HepG2 (cell line): ENCODE data around the gene HOXA10. TPM values are rescaled to one million over a fixed set of nuclear protein-coding genes. Genes with fewer than 3 reads are reported as not detected.
A peak's percentile ranks its signal among the peaks of the same experiment; 100 is the strongest.

Source experiments
- ATAC-seq: fragments of 200-7000 bp; cut with Tn5 transposase; 3 replicates; pipeline ENCODE4 v1.9.1; 2020; ENCODE audit warnings: mild to moderate bottlenecking, moderate library complexity
- BruUV-seq: library from RNA; stranded (reverse); fragments of 400-500 nt; replicated peaks from 2 replicates; lab custom pipeline; 2021; lab: Mats Ljungman, UMichigan
- CTCF ChIA-PET: fragments of 300-600 bp; formaldehyde crosslinking; extraction: SDS; loops from one replicate; lab custom pipeline; 2021; ENCODE audit warnings: low total read pairs, inconsistent platforms, low intra/inter-chr PET ratio; lab: Yijun Ruan, JAX
- POLR2A ChIA-PET: fragments of 350-600 bp; sonication (Branson Sonifier 250); formaldehyde crosslinking; loops from one replicate; lab custom pipeline; 2020; ENCODE audit warnings: antibody characterized with exemption, inconsistent platforms; lab: Yijun Ruan, JAX
- DNase-seq: peaks from one replicate; pipeline ENCODE4 v3.0.0-alpha.2; 2015; ENCODE audit warnings: low spot score
- FAIRE-seq: peaks from 3 replicates; lab custom pipeline; 2011; peaks lifted over from hg19 to GRCh38; lab: Jason Lieb, UNC
- H2AFZ ChIP-seq: one replicate; pipeline ENCODE4 v1.6.1; 2011; ENCODE audit warnings: low read length, inconsistent platforms
- H3K27ac ChIP-seq: fragments of 300-600 bp; 3 replicates; pipeline ENCODE4 v1.8.0; 2011; ENCODE audit warnings: mixed run types, mild to moderate bottlenecking, mixed read lengths, low read length, inconsistent platforms; ENCODE audit not compliant: insufficient read depth; ENCODE audit errors: extremely low read length
- H3K27me3 ChIP-seq, 2 experiments: fragments of 200-600 bp in 1 of 2; 2 replicates in 1 of 2; 3 replicates in 1 of 2; pipeline versions ENCODE4 v1.6.0 to v1.8.0; 2011; ENCODE audit warnings: low read length in 2 of 2, mild to moderate bottlenecking in 2 of 2, moderate library complexity in 2 of 2, inconsistent platforms in 1 of 2; ENCODE audit not compliant: insufficient read depth in 2 of 2, control insufficient read depth in 1 of 2
- H3K36me3 ChIP-seq, 2 experiments: fragments of 200-600 bp in 1 of 2; replicated peaks in 1 of 2; 2 replicates in 1 of 2; 3 replicates in 1 of 2; pipeline versions ENCODE4 v1.5.1 to v1.8.0; 2011; ENCODE audit warnings: low read length in 2 of 2, inconsistent platforms in 1 of 2; ENCODE audit not compliant: insufficient read depth in 2 of 2, control insufficient read depth in 1 of 2
- H3K4me1 ChIP-seq: 2 replicates; pipeline ENCODE4 v1.5.1; 2012; ENCODE audit warnings: low read length, inconsistent platforms; ENCODE audit not compliant: insufficient read depth
- H3K4me2 ChIP-seq: 2 replicates; pipeline ENCODE4 v1.6.0; 2011; ENCODE audit warnings: low read depth, low read length, inconsistent platforms
- H3K4me3 ChIP-seq, 3 experiments: fragments of 200-600 bp in 1 of 3; sonication (generic), shearing (Covaris generic) in 1 of 3; replicated peaks in 1 of 3; 2 replicates each; pipeline ENCODE4 v1.5.1; 2011 to 2016; ENCODE audit warnings: low read length in 3 of 3, inconsistent platforms in 2 of 3, low read depth in 2 of 3, mild to moderate bottlenecking in 2 of 3, control low read depth in 1 of 3, mixed read lengths in 1 of 3; ENCODE audit not compliant: insufficient read depth in 1 of 3
- H3K79me2 ChIP-seq: one replicate; pipeline ENCODE4 v1.6.1; 2011; ENCODE audit warnings: low read length, inconsistent platforms; ENCODE audit not compliant: insufficient read depth
- H3K9ac ChIP-seq: 2 replicates; pipeline ENCODE4 v1.6.0; 2011; ENCODE audit warnings: mild to moderate bottlenecking, low read depth, low read length, inconsistent platforms; ENCODE audit not compliant: insufficient read depth
- H3K9me3 ChIP-seq: 2 replicates; pipeline ENCODE4 v1.5.1; 2012; ENCODE audit warnings: mild to moderate bottlenecking, low read length
- H4K20me1 ChIP-seq: 2 replicates; pipeline ENCODE4 v1.6.0; 2011; ENCODE audit warnings: inconsistent platforms, mild to moderate bottlenecking, low read length, moderate library complexity; ENCODE audit not compliant: insufficient read depth
- ARNT ChIP-seq: fragments of 450-650 bp; IDR thresholded peaks from 2 replicates; pipeline ENCODE4 v1.6.1; 2017
- BCL6 ChIP-seq: IDR thresholded peaks from 2 replicates; pipeline ENCODE4 v1.6.1; 2016; ENCODE audit warnings: missing genetic modification reagents, missing compliant biosample characterization
- CEBPB ChIP-seq: IDR thresholded peaks from 2 replicates; pipeline ENCODE4 v1.6.1; 2011; ENCODE audit warnings: low read depth, low read length, improper control_type of control experiment, borderline replicate concordance
- GATAD2A ChIP-seq: IDR thresholded peaks from 2 replicates; pipeline ENCODE4 v1.6.1; 2016
- MIXL1 ChIP-seq: IDR thresholded peaks from 2 replicates; pipeline ENCODE4 v1.6.1; 2016
- MNT ChIP-seq: fragments of 450-650 bp; IDR thresholded peaks from 2 replicates; pipeline ENCODE4 v1.6.1; 2016
- NFKBIZ ChIP-seq: IDR thresholded peaks from 2 replicates; pipeline ENCODE4 v1.6.1; 2018; ENCODE audit warnings: missing genetic modification reagents, missing compliant biosample characterization
- NPAS2 ChIP-seq: sonication (generic); formaldehyde crosslinking; IDR thresholded peaks from 2 replicates; pipeline ENCODE4 v1.8.0; 2022; ENCODE audit warnings: mild to moderate bottlenecking, missing genetic modification reagents, borderline replicate concordance
- NR3C1 ChIP-seq: sonication (generic); formaldehyde crosslinking; IDR thresholded peaks from 2 replicates; pipeline ENCODE4 v1.4.0; 2020; ENCODE audit warnings: missing genetic modification reagents
- RNF2 ChIP-seq: fragments of 450-650 bp; conservative IDR thresholded peaks from 2 replicates; pipeline ENCODE4 v1.6.1; 2016; ENCODE audit warnings: low read depth
- SMARCC2 ChIP-seq: fragments of 450-650 bp; IDR thresholded peaks from 2 replicates; pipeline ENCODE4 v1.6.1; 2017; ENCODE audit warnings: antibody characterized with exemption, mild to moderate bottlenecking
- STAG1 ChIP-seq: sonication (generic); formaldehyde crosslinking; IDR thresholded peaks from 2 replicates; pipeline ENCODE4 v1.4.0; 2020; ENCODE audit warnings: missing genetic modification reagents
- TRIM24 ChIP-seq: sonication (generic); formaldehyde crosslinking; IDR thresholded peaks from 2 replicates; pipeline ENCODE4 v1.8.0; 2022; ENCODE audit warnings: mild to moderate bottlenecking, missing genetic modification reagents
- ZBTB21 ChIP-seq: sonication (generic); formaldehyde crosslinking; IDR thresholded peaks from 2 replicates; pipeline ENCODE4 v1.4.0; 2020; ENCODE audit warnings: missing genetic modification reagents
- ZBTB42 ChIP-seq: sonication (generic); formaldehyde crosslinking; IDR thresholded peaks from 2 replicates; pipeline ENCODE4 v1.5.0; 2020; ENCODE audit warnings: mild to moderate bottlenecking, missing genetic modification reagents
- ZBTB8A ChIP-seq: sonication (generic); formaldehyde crosslinking; IDR thresholded peaks from 2 replicates; pipeline ENCODE4 v1.4.0; 2020; ENCODE audit warnings: mild to moderate bottlenecking, low read depth, missing genetic modification reagents, borderline replicate concordance
- ZNF468 ChIP-seq: sonication (generic); formaldehyde crosslinking; IDR thresholded peaks from 2 replicates; pipeline ENCODE4 v1.8.0; 2022; ENCODE audit warnings: mild to moderate bottlenecking, moderate library complexity, missing genetic modification reagents
- ZNF672 ChIP-seq: sonication (generic); formaldehyde crosslinking; IDR thresholded peaks from 2 replicates; pipeline ENCODE4 v1.8.1; 2022; ENCODE audit warnings: missing genetic modification reagents
- WGBS: methylation state at CpG from one replicate; pipeline ENCODE4 v1.1.6; 2017; ENCODE audit warnings: low lambda C conversion rate; 5-methylcytosine and 5-hydroxymethylcytosine counted together
- in situ Hi-C: cut with HindIII; loops from 2 replicates; pipeline ENCODE4 v1.10.0; 2017; ENCODE audit warnings: low pct_unique_long_range_greater_than_20kb; ENCODE audit not compliant: extremely low pct_ligation_motif_present
- intact Hi-C: fragments of 100-400 bp; cut with micrococcal nuclease; formaldehyde crosslinking; loops from one replicate; pipeline ENCODE4 v1.10.0; 2022; ENCODE audit not compliant: unreplicated experiment
- polyA plus RNA-seq, 8 experiments: library from polyadenylated mRNA; depleted of rRNA in 3 of 8; stranded (reverse) in 7 of 8; unstranded in 1 of 8; fragments of >200 nt; fragmentation: Illumina TruSeq in 4 of 8; extraction: Trizol in 4 of 8; gene quantifications; 2 replicates each; pipeline versions ENCODE4 v1.2.1 to v1.2.3, GENCODE V29; 2011 to 2016; ENCODE audit warnings: low read depth in 4 of 8, missing spikeins in 1 of 8, mixed read lengths in 1 of 8; ENCODE audit not compliant: insufficient read depth in 1 of 8
- total RNA-seq, 5 experiments: library from RNA; depleted of rRNA; stranded (reverse); fragments of >200 nt; fragmentation: Illumina TruSeq; extraction: Trizol; gene quantifications; 2 replicates each; pipeline ENCODE4 v1.2.3, GENCODE V29; 2016; ENCODE audit warnings: low read depth in 1 of 5

Gene HOXA10
- total and polyA plus RNA-seq, 2 of the 13 experiments (the other 11 are each of a cell fraction or from before 2014, with no cell fraction given) = not detected

- Histone ChIP-seq H2AFZ (no peak overlapping the region), H3K4me3 (no peak overlapping the region), H3K79me2 (no peaks in the 10 kb centered on the region), H3K9ac (no peak overlapping the region), H3K27me3 (peaks cover 6 to 61% of the 10 kb centered on the region in 2 experiments), H3K4me2 (no peak overlapping the region), H3K4me1 (peaks cover 35% of the 10 kb centered on the region), H3K36me3 (no peaks in the 10 kb centered on the region), H3K9me3 (no peaks in the 10 kb centered on the region), H4K20me1 (peaks cover 3% of the 10 kb centered on the region; the same call in 1 of the 2 replicates), H3K27ac (no peak overlapping the region)
- ChIA-PET POLR2A (no interaction called here), CTCF (interaction anchor here (1.5 to 2.8 kb wide), 3 partner anchors 724 to 823 kb away, joined by 4 to 22 read pairs (median 17); no protein-coding TSS in a partner anchor)
- no peak for ATAC-seq
- no TSS peak for BruUV-seq
- intact Hi-C loops = loop anchor here (5.0 to 10.0 kb wide), 2 partner anchors 407 to 575 kb away; no protein-coding TSS in a partner anchor
- no peak for DNase-seq
- FAIRE-seq = no peak
- no peak for TF ChIP-seq ARNT
- 0 out of 2 replicates have a peak, but pooled peaks have one; percentile 34 for TF ChIP-seq RNF2
- no peak for TF ChIP-seq NFKBIZ (CRISPR knock-in tag)
- TF ChIP-seq NR3C1 (CRISPR knock-in tag) = no peak
- 59% methylated on average over 18 of the region's 18 CpGs for WGBS
- in situ Hi-C loops = no loop called here
Observed at GRCh38 chr7:27197137-27198042, 23.3 kb upstream of the HOXA10 start.

GRCh38 chr7:27196287-27196767 lies 22.2 kb upstream of the HOXA10 start:
- H3K27ac ChIP-seq = no peak overlapping the region
- no peak overlapping the region for H3K9ac ChIP-seq
- H3K27me3 ChIP-seq = peaks cover 7 to 61% of the 10 kb centered on the region in 2 experiments
- no peak overlapping the region for H3K4me2 ChIP-seq
- in situ Hi-C loops = no loop called here
- FAIRE-seq (peak; percentile 76), DNase-seq (peak; percentile 54), ATAC-seq (no peak)
- 2% methylated on average over 6 of the region's 6 CpGs for WGBS
- POLR2A ChIA-PET = interaction anchor here (1.1 kb wide), 1 partner anchor 421 kb away, joined by 4 read pairs; no protein-coding TSS in a partner anchor
- no TSS peak for BruUV-seq
- H3K4me3 ChIP-seq = no peak overlapping the region
- intact Hi-C loops = loop anchor here (1.0 to 10.0 kb wide), 5 partner anchors 380 to 824 kb away; no protein-coding TSS in a partner anchor
- no peaks in the 10 kb centered on the region for H3K79me2 ChIP-seq
- peaks cover 27% of the 10 kb centered on the region for H3K4me1 ChIP-seq
- no peak overlapping the region for H2AFZ ChIP-seq
- CTCF ChIA-PET = interaction anchor here (1.2 to 2.8 kb wide), 4 partner anchors 725 to 882 kb away, joined by 4 to 22 read pairs (median 11); no protein-coding TSS in a partner anchor
- H4K20me1 ChIP-seq = peaks cover 3% of the 10 kb centered on the region; the same call in 1 of the 2 replicates
- H3K36me3 ChIP-seq = no peaks in the 10 kb centered on the region
- H3K9me3 ChIP-seq = no peaks in the 10 kb centered on the region
- no peak for TF ChIP-seq TRIM24
- 0 out of 2 replicates have a peak, but pooled peaks have one; percentile 20 for TF ChIP-seq BCL6 (CRISPR knock-in tag)
- TF ChIP-seq GATAD2A (CRISPR knock-in tag) = 0 out of 2 replicates have a peak, but pooled peaks have one; percentile 37
- TF ChIP-seq ZBTB8A (CRISPR knock-in tag) = no peak
- no peak for TF ChIP-seq NPAS2 (CRISPR knock-in tag)
- no peak for TF ChIP-seq ZBTB42
- TF ChIP-seq MNT = no peak
- TF ChIP-seq ZBTB21 (CRISPR knock-in tag) = no peak
- no peak for TF ChIP-seq ZNF672
- no peak for TF ChIP-seq CEBPB
- peak; percentile 58; the same call in 1 of the 2 replicates for TF ChIP-seq MIXL1 (CRISPR knock-in tag)
- TF ChIP-seq STAG1 (CRISPR knock-in tag) = peak; percentile 94
- TF ChIP-seq SMARCC2 = no peak
- no peak for TF ChIP-seq ZNF468
